Mesenchymal stem cell (in vitro differentiated cells and primary cell): ENCODE measurements around the gene HOXB3. TPM values are rescaled to one million over a fixed set of nuclear protein-coding genes. Genes with fewer than 3 reads are reported as not detected.

Experiments used
- DNase-seq: peaks from one replicate; pipeline ENCODE4 v3.0.0-alpha.2; 2013
- H2AFZ ChIP-seq: one replicate; pipeline ENCODE4 v1.6.1; 2013; ENCODE audit warnings: low read depth, mild to moderate bottlenecking, control low read depth, inconsistent platforms, low read length, moderate library complexity
- H2AK5ac ChIP-seq: 2 replicates; pipeline ENCODE4 v1.6.1; 2013; ENCODE audit warnings: low read length, moderate library complexity, mild to moderate bottlenecking, inconsistent platforms; ENCODE audit not compliant: severe bottlenecking
- H2BK120ac ChIP-seq: one replicate; pipeline ENCODE4 v1.6.1; 2013; ENCODE audit warnings: low read depth, mild to moderate bottlenecking, inconsistent platforms, low read length, moderate library complexity
- H2BK12ac ChIP-seq, 2 experiments: one replicate each; pipeline ENCODE4 v1.6.1; 2013; ENCODE audit warnings: inconsistent platforms in 2 of 2, low read length in 2 of 2, mild to moderate bottlenecking in 2 of 2, moderate library complexity in 2 of 2, control low read depth in 1 of 2
- H2BK15ac ChIP-seq: one replicate; pipeline ENCODE4 v1.6.1; 2013; ENCODE audit warnings: mild to moderate bottlenecking, low read depth, inconsistent platforms; ENCODE audit not compliant: poor library complexity, severe bottlenecking
- H2BK5ac ChIP-seq: 2 replicates; pipeline ENCODE4 v1.6.1; 2013; ENCODE audit warnings: low read depth, mild to moderate bottlenecking, low read length, control low read depth, inconsistent platforms; ENCODE audit not compliant: poor library complexity, severe bottlenecking
- H3K14ac ChIP-seq, 2 experiments: one replicate each; pipeline ENCODE4 v1.6.1; 2013; ENCODE audit warnings: inconsistent platforms in 2 of 2, low read length in 2 of 2, control low read depth in 1 of 2, mild to moderate bottlenecking in 1 of 2, moderate library complexity in 1 of 2
- H3K18ac ChIP-seq, 2 experiments: one replicate each; pipeline ENCODE4 v1.6.1; 2013; ENCODE audit warnings: inconsistent platforms in 2 of 2, low read length in 2 of 2, control low read depth in 1 of 2, low read depth in 1 of 2, mild to moderate bottlenecking in 1 of 2
- H3K23ac ChIP-seq, 2 experiments: one replicate each; pipeline ENCODE4 v1.6.1; 2013; ENCODE audit warnings: inconsistent platforms in 2 of 2, low read length in 2 of 2, mild to moderate bottlenecking in 2 of 2, moderate library complexity in 2 of 2, control low read depth in 1 of 2
- H3K27ac ChIP-seq: 2 replicates; pipeline ENCODE4 v1.5.1; 2013; ENCODE audit warnings: mild to moderate bottlenecking, moderate library complexity, low read length, control low read depth, inconsistent platforms; ENCODE audit not compliant: poor library complexity, severe bottlenecking
- H3K27me3 ChIP-seq, 2 experiments: 2 replicates each; pipeline versions ENCODE4 v1.6.1 to v1.7.0; 2013; ENCODE audit warnings: low read length in 2 of 2, mild to moderate bottlenecking in 2 of 2, moderate library complexity in 2 of 2, control low read depth in 1 of 2, inconsistent platforms in 1 of 2; ENCODE audit not compliant: control insufficient read depth in 1 of 2, insufficient read depth in 1 of 2
- H3K36me3 ChIP-seq, 2 experiments: 2 replicates each; pipeline versions ENCODE4 v1.6.1 to v1.7.0; 2013; ENCODE audit warnings: low read length in 2 of 2, control low read depth in 1 of 2, inconsistent platforms in 1 of 2, low read depth in 1 of 2, mild to moderate bottlenecking in 1 of 2; ENCODE audit not compliant: insufficient read depth in 2 of 2, control insufficient read depth in 1 of 2
- H3K4ac ChIP-seq, 2 experiments: one replicate each; pipeline ENCODE4 v1.6.1; 2013; ENCODE audit warnings: inconsistent platforms in 2 of 2, low read length in 2 of 2, mild to moderate bottlenecking in 2 of 2, moderate library complexity in 2 of 2, control low read depth in 1 of 2, low read depth in 1 of 2
- H3K4me1 ChIP-seq: 2 replicates; pipeline ENCODE4 v1.6.1; 2013; ENCODE audit warnings: low read depth, low read length, control low read depth; ENCODE audit not compliant: control insufficient read depth, insufficient read depth
- H3K4me2 ChIP-seq: 2 replicates; pipeline ENCODE4 v1.6.1; 2013; ENCODE audit warnings: low read length, mild to moderate bottlenecking, inconsistent platforms; ENCODE audit not compliant: poor library complexity, severe bottlenecking
- H3K4me3 ChIP-seq, 2 experiments: 2 replicates each; pipeline versions ENCODE4 v1.5.1 to v1.7.0; 2013; ENCODE audit warnings: low read length in 2 of 2, mild to moderate bottlenecking in 2 of 2, control low read depth in 1 of 2, low read depth in 1 of 2; ENCODE audit not compliant: insufficient read depth in 1 of 2
- H3K79me1 ChIP-seq: replicated peaks from 2 replicates; pipeline ENCODE4 v1.6.1; 2013; ENCODE audit warnings: mild to moderate bottlenecking, control low read depth, low read length, inconsistent platforms; ENCODE audit not compliant: poor library complexity, severe bottlenecking
- H3K9ac ChIP-seq: 2 replicates; pipeline ENCODE4 v1.7.0; 2013; ENCODE audit warnings: mild to moderate bottlenecking, low read length, moderate library complexity
- H3K9me3 ChIP-seq: 2 replicates; pipeline ENCODE4 v1.7.0; 2013; ENCODE audit warnings: mild to moderate bottlenecking, low read length; ENCODE audit not compliant: control insufficient read depth
- H4K8ac ChIP-seq: one replicate; pipeline ENCODE4 v1.6.1; 2013; ENCODE audit warnings: inconsistent platforms, mild to moderate bottlenecking, low read length, moderate library complexity
- H4K91ac ChIP-seq: one replicate; pipeline ENCODE4 v1.6.1; 2013; ENCODE audit warnings: mild to moderate bottlenecking, low read length, inconsistent platforms
- WGBS: methylation state at CpG from one replicate; pipeline ENCODE4 v1.1.7; 2013; ENCODE audit warnings: mixed read lengths; 5-methylcytosine and 5-hydroxymethylcytosine counted together
- polyA plus RNA-seq, 2 experiments: library from polyadenylated mRNA; stranded (reverse); fragments of 200-250 nt; gene quantifications; one replicate each; pipeline ENCODE4 v1.2.3, GENCODE V29; 2013

Gene HOXB3
- 39.4 TPM for polyA plus RNA-seq (2013, experiment 1 of 2)
- polyA plus RNA-seq (2013, experiment 2 of 2), result 35.7 TPM

GRCh38 chr17:48589831-48590606 is at the start of gene HOXB3:
Gene HOXB3 (minus strand): TSS chr17:48590241. CDS start chr17:48552474, 37,767 bp downstream.
- H3K79me1 ChIP-seq, result peaks cover 5% of the 10 kb centered on the region
- 1% methylated on average over 15 of the region's 23 CpGs for WGBS
- peak within 1 kb of the TSS; percentile 74 for H2BK5ac ChIP-seq
- peaks cover 0 to 4% of the 10 kb centered on the region in 2 experiments for H3K27me3 ChIP-seq
- H3K27ac ChIP-seq, result peak within 1 kb of the TSS; percentile 39
- H2AFZ ChIP-seq, result no peak within 1 kb of the TSS
- DNase-seq, result peak; percentile 91
- peaks cover 38% of the 10 kb centered on the region for H3K4me1 ChIP-seq
- H4K91ac ChIP-seq, result peak within 1 kb of the TSS; percentile 88
- H3K4me2 ChIP-seq, result peak within 1 kb of the TSS; percentile 62
- peak within 1 kb of the TSS; percentile 96 to 98 for H3K4ac ChIP-seq
- peak within 1 kb of the TSS; percentile 15 to 87 for H3K23ac ChIP-seq
- peak within 1 kb of the TSS; percentile 83 for H2BK15ac ChIP-seq
- H2BK120ac ChIP-seq, result peak within 1 kb of the TSS; percentile 87
- H3K4me3 ChIP-seq, result peak within 1 kb of the TSS; percentile 33 to 96
- peak within 1 kb of the TSS; percentile 69 for H2AK5ac ChIP-seq
- peak within 1 kb of the TSS; percentile 98 for H3K9ac ChIP-seq
- peak within 1 kb of the TSS; percentile 91 to 99 for H3K18ac ChIP-seq
- peak within 1 kb of the TSS; percentile 93 for H4K8ac ChIP-seq
- H3K9me3 ChIP-seq, result no peaks in the 10 kb centered on the region
- peak within 1 kb of the TSS; percentile 68 to 70 for H3K14ac ChIP-seq
- H2BK12ac ChIP-seq, result peak within 1 kb of the TSS; percentile 49 to 93
- peaks cover 18% of the 10 kb centered on the region in 2 experiments for H3K36me3 ChIP-seq

- H2BK15ac ChIP-seq, result no peak overlapping the region
- no peaks in the 10 kb centered on the region for H3K79me1 ChIP-seq
- H2AK5ac ChIP-seq, result no peak overlapping the region
- peak overlapping the region in 1 of 2 experiments; percentile 47 for H3K23ac ChIP-seq
- no peak for DNase-seq
- H3K27me3 ChIP-seq, result peaks cover 99 to 100% of the 10 kb centered on the region in 2 experiments
- peak overlapping the region; percentile 76 to 85 for H3K4ac ChIP-seq
- H2AFZ ChIP-seq, result no peak overlapping the region
- no peak overlapping the region for H3K27ac ChIP-seq
- no peak overlapping the region for H3K9ac ChIP-seq
- H2BK12ac ChIP-seq, result peak overlapping the region; percentile 14 to 71
- H2BK5ac ChIP-seq, result no peak overlapping the region
- H3K18ac ChIP-seq, result peak overlapping the region in 1 of 2 experiments; percentile 77
- H2BK120ac ChIP-seq, result peak overlapping the region; percentile 43
- peak overlapping the region in 1 of 2 experiments; percentile 28 for H3K14ac ChIP-seq
- H3K4me1 ChIP-seq, result peaks cover 4% of the 10 kb centered on the region
- no peaks in the 10 kb centered on the region for H3K9me3 ChIP-seq
- WGBS, result 72% methylated on average over 5 of the region's 5 CpGs
- H4K8ac ChIP-seq, result no peak overlapping the region
- peak overlapping the region; percentile 85 for H4K91ac ChIP-seq
- H3K4me3 ChIP-seq, result no peak overlapping the region
- no peak overlapping the region for H3K4me2 ChIP-seq
- no peaks in the 10 kb centered on the region for H3K36me3 ChIP-seq
These were observed 49.1 kb upstream of the HOXB3 start for GRCh38 chr17:48639136-48639535.

GRCh38 chr17:48637323-48638260 is 47.6 kb upstream of the HOXB3 start:
- no peak overlapping the region for H3K4me3 ChIP-seq
- H2BK5ac ChIP-seq, result no peak overlapping the region
- peak overlapping the region; percentile 61 for H4K8ac ChIP-seq
- H3K27ac ChIP-seq, result no peak overlapping the region
- H3K4me1 ChIP-seq, result peaks cover 9% of the 10 kb centered on the region
- H3K27me3 ChIP-seq, result peaks cover 99 to 100% of the 10 kb centered on the region in 2 experiments
- no peak overlapping the region for H3K4me2 ChIP-seq
- no peak overlapping the region for H2BK120ac ChIP-seq
- DNase-seq, result peak; percentile 99
- no peaks in the 10 kb centered on the region for H3K36me3 ChIP-seq
- no peak overlapping the region for H4K91ac ChIP-seq
- peak overlapping the region in 1 of 2 experiments; percentile 63 for H2BK12ac ChIP-seq
- H3K4ac ChIP-seq, result peak overlapping the region; percentile 24 to 46
- H3K23ac ChIP-seq, result no peak overlapping the region
- H3K18ac ChIP-seq, result peak overlapping the region in 1 of 2 experiments; percentile 56
- 35% methylated on average over 14 of the region's 18 CpGs for WGBS
- H2AK5ac ChIP-seq, result no peak overlapping the region
- H3K9ac ChIP-seq, result no peak overlapping the region
- H2BK15ac ChIP-seq, result no peak overlapping the region
- peak overlapping the region in 1 of 2 experiments; percentile 30 for H3K14ac ChIP-seq
- H3K79me1 ChIP-seq, result no peaks in the 10 kb centered on the region
- H3K9me3 ChIP-seq, result no peaks in the 10 kb centered on the region
- H2AFZ ChIP-seq, result no peak overlapping the region
